ENCODE data around the gene PNPLA2. TPM values are rescaled to one million over a fixed set of nuclear protein-coding genes. Genes with fewer than 3 reads are reported as not detected.

PNPLA2 gene
- total RNA-seq, 2 experiments from 2014 or later: 19.8 to 41.2 TPM

- Histone ChIP-seq H3K4me3 (ENCODE audit: low read depth, low read length, poor library complexity, severe bottlenecking) (no peak overlapping the region), H2AFZ (ENCODE audit: low read length) (no peak overlapping the region), H3K4me2 (ENCODE audit: low read length) (no peak overlapping the region), H3K79me2 (ENCODE audit: insufficient read depth, low read depth, low read length) (peaks cover 13% of the 10 kb centered on the region), H3K9me3 (ENCODE audit: low read length) (no peaks in the 10 kb centered on the region), H3K4me1 (ENCODE audit: insufficient read depth, low read length, poor library complexity, severe bottlenecking) (peaks cover 27% of the 10 kb centered on the region), H3K36me3 (ENCODE audit: insufficient read depth, low read length) (peaks cover 11% of the 10 kb centered on the region; the same call in 1 of the 2 replicates), H3K27ac (ENCODE audit: low read depth, low read length, poor library complexity, severe bottlenecking) (no peak overlapping the region), H3K9me2 (ENCODE audit: insufficient read depth, low read length) (no peaks in the 10 kb centered on the region), H4K20me1 (ENCODE audit: insufficient read depth, low read length) (no peaks in the 10 kb centered on the region)
- ChIA-PET CTCF (ENCODE audit: unreplicated experiment) (interaction anchor here (0.5 kb wide), 1 partner anchor 206 kb away, joined by 3 read pairs; no protein-coding TSS in a partner anchor), POLR2A (no interaction called here)
- BruUV-seq (replicated peaks): no TSS peak
- intact Hi-C loops (cut with micrococcal nuclease; ENCODE audit: unreplicated experiment): no loop called here
- no peak for DNase-seq (ENCODE audit: low spot score)
- TF ChIP-seq CTCF (conservative IDR thresholded peaks at IDR 0.05; ENCODE audit: low read length): no peak
- no peak for TF ChIP-seq EZH2phosphoT487 (IDR thresholded peaks at IDR 0.05; ENCODE audit: borderline replicate concordance, low read depth, low read length)
Observed at GRCh38 chr11:786235-787083, 32.3 kb upstream of the PNPLA2 start.

GRCh38 chr11:787084-787675 is 31.5 kb upstream of the PNPLA2 start:
- peak overlapping the region; percentile 6 for H3K27ac ChIP-seq (ENCODE audit: low read depth, low read length, poor library complexity, severe bottlenecking)
- ChIA-PET CTCF (ENCODE audit: unreplicated experiment) (interaction anchor here (0.5 kb wide), 1 partner anchor 206 kb away, joined by 3 read pairs; no protein-coding TSS in a partner anchor), POLR2A (interaction anchor here (0.6 kb wide), 1 partner anchor 30 kb away, joined by 3 read pairs; no protein-coding TSS in a partner anchor)
- no peak overlapping the region for H3K4me3 ChIP-seq (ENCODE audit: low read depth, low read length, poor library complexity, severe bottlenecking)
- peak overlapping the region; percentile 69; the same call in 1 of the 2 replicates for H3K4me2 ChIP-seq (ENCODE audit: low read length)
- H3K9me3 ChIP-seq (ENCODE audit: low read length): no peaks in the 10 kb centered on the region
- H4K20me1 ChIP-seq (ENCODE audit: insufficient read depth, low read length): no peaks in the 10 kb centered on the region
- peaks cover 13% of the 10 kb centered on the region for H3K79me2 ChIP-seq (ENCODE audit: insufficient read depth, low read depth, low read length)
- BruUV-seq (replicated peaks): TSS peak; percentile 35
- DNase-seq (ENCODE audit: low spot score): no peak
- H3K36me3 ChIP-seq (ENCODE audit: insufficient read depth, low read length): peaks cover 18% of the 10 kb centered on the region; the same call in 1 of the 2 replicates
- no peaks in the 10 kb centered on the region for H3K9me2 ChIP-seq (ENCODE audit: insufficient read depth, low read length)
- H3K4me1 ChIP-seq (ENCODE audit: insufficient read depth, low read length, poor library complexity, severe bottlenecking): peaks cover 27% of the 10 kb centered on the region
- no peak overlapping the region for H2AFZ ChIP-seq (ENCODE audit: low read length)
- intact Hi-C loops (cut with micrococcal nuclease; ENCODE audit: unreplicated experiment): no loop called here
- no peak for TF ChIP-seq EZH2phosphoT487 (IDR thresholded peaks at IDR 0.05; ENCODE audit: borderline replicate concordance, low read depth, low read length)

GRCh38 chr11:788009-788640 is 30.6 kb upstream of the PNPLA2 start:
- H3K9me3 ChIP-seq (ENCODE audit: low read length): no peaks in the 10 kb centered on the region
- H3K4me1 ChIP-seq (ENCODE audit: insufficient read depth, low read length, poor library complexity, severe bottlenecking): peaks cover 27% of the 10 kb centered on the region
- ChIA-PET CTCF (ENCODE audit: unreplicated experiment) (no interaction called here), POLR2A (no interaction called here)
- H4K20me1 ChIP-seq (ENCODE audit: insufficient read depth, low read length): no peaks in the 10 kb centered on the region
- H3K36me3 ChIP-seq (ENCODE audit: insufficient read depth, low read length): peaks cover 21% of the 10 kb centered on the region; the same call in 1 of the 2 replicates
- peak; percentile 45 for DNase-seq (ENCODE audit: low spot score)
- peak; percentile 55 for TF ChIP-seq CTCF (conservative IDR thresholded peaks at IDR 0.05; ENCODE audit: low read length)
- TF ChIP-seq EZH2phosphoT487 (IDR thresholded peaks at IDR 0.05; ENCODE audit: borderline replicate concordance, low read depth, low read length): no peak
- no TSS peak for BruUV-seq (replicated peaks)
- peak overlapping the region; percentile 69 for H3K4me2 ChIP-seq (ENCODE audit: low read length)
- intact Hi-C loops (cut with micrococcal nuclease; ENCODE audit: unreplicated experiment): no loop called here
- no peak overlapping the region for H2AFZ ChIP-seq (ENCODE audit: low read length)
- peaks cover 13% of the 10 kb centered on the region for H3K79me2 ChIP-seq (ENCODE audit: insufficient read depth, low read depth, low read length)
- H3K27ac ChIP-seq (ENCODE audit: low read depth, low read length, poor library complexity, severe bottlenecking): peak overlapping the region; percentile 56
- peak overlapping the region; percentile 81 for H3K4me3 ChIP-seq (ENCODE audit: low read depth, low read length, poor library complexity, severe bottlenecking)
- H3K9me2 ChIP-seq (ENCODE audit: insufficient read depth, low read length): no peaks in the 10 kb centered on the region
